ENCODE measurements around the gene CEP104. TPM values are rescaled to one million over a fixed set of nuclear protein-coding genes. Genes with fewer than 3 reads are reported as not detected.

CEP104 gene
- polyA plus RNA-seq, 1 of the 3 experiments (the other 2 are of a cell fraction): 19.2 TPM

GRCh38 chr1:3821447-3821846, 35.6 kb downstream of the CEP104 start (continued):
- no peak for TF ChIP-seq REST (IDR thresholded peaks at IDR 0.05; ENCODE audit: low read depth, low read length)

DNA sequence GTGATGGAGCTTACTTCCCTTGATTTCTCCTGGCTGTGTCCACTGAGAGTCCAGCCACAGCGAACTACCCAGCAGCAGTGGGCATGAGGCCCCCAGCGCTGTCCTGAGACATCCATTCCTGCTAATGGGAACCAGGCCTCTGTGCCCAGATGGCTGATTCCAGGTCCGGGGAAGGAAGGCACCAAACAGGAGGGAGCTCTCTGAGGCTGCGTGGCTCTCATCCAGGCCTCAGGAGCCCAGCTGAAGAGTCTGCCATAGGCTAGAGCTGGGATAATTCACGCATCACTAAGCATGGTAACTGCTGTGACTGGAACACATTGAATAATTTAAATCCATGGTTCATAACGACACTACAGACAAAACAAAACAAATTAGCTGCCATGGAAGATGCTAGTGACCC, 36.0 kb downstream of the CEP104 start:
- Histone ChIP-seq H3K4me1 (ENCODE audit: control insufficient read depth in 1 of 2, insufficient read depth in 2 of 2, low read depth in 1 of 2, low read length in 1 of 2) (peaks cover 0 to 43% of the 10 kb centered on the region in 2 experiments; a peak in 2 of 4 replicates), H3K9me3 (no peaks in the 10 kb centered on the region), H3K27ac (ENCODE audit: low read depth in 2 of 2, low read length in 1 of 2) (peak overlapping the region in 1 of 2 experiments; percentile 99; a peak in 2 of 4 replicates), H3K4me3 (ENCODE audit: low read depth in 2 of 2, low read length in 1 of 2) (no peak overlapping the region), H3K79me2 (ENCODE audit: insufficient read depth) (no peaks in the 10 kb centered on the region), H3F3A (replicated peaks; ENCODE audit: insufficient read depth) (no peaks in the 10 kb centered on the region), H3K4me2 (no peak overlapping the region), H3K9ac (no peak overlapping the region), H4K20me1 (ENCODE audit: insufficient read depth) (no peaks in the 10 kb centered on the region), H3K27me3 (ENCODE audit: insufficient read depth) (no peaks in the 10 kb centered on the region), H3K36me3 (replicated peaks in 1 of 2; ENCODE audit: control insufficient read depth in 1 of 2, insufficient read depth in 2 of 2, low read length in 1 of 2) (peaks cover 0 to 43% of the 10 kb centered on the region in 2 experiments), H3K9me2 (no peaks in the 10 kb centered on the region), H2AFZ (ENCODE audit: low read depth) (no peak overlapping the region)
- 61% methylated on average over 5 of the region's 6 CpGs for WGBS (ENCODE audit: low lambda C conversion rate)
- DNase-seq: peak; percentile 95
- TF ChIP-seq TCF12 (IDR thresholded peaks at IDR 0.05): 0 out of 2 replicates have a peak, but pooled peaks have one; percentile 10
- peak; percentile 92 for TF ChIP-seq RFX5 (IDR thresholded peaks at IDR 0.05; ENCODE audit: low read length)
- no peak; the same call in 1 of the 2 replicates for TF ChIP-seq MXI1 (IDR thresholded peaks at IDR 0.05; ENCODE audit: low read depth, low read length)
- no peak for TF ChIP-seq JUND (IDR thresholded peaks at IDR 0.05)
- TF ChIP-seq GATA2 (CRISPR knock-in tag; IDR thresholded peaks at IDR 0.05): peak; percentile 45; the same call in 1 of the 2 replicates
- no peak for TF ChIP-seq MEF2A (IDR thresholded peaks at IDR 0.05; ENCODE audit: borderline replicate concordance, low read depth)
- TF ChIP-seq GABPA (IDR thresholded peaks at IDR 0.05; ENCODE audit: low read depth): no peak
- TF ChIP-seq, protein P1, sequence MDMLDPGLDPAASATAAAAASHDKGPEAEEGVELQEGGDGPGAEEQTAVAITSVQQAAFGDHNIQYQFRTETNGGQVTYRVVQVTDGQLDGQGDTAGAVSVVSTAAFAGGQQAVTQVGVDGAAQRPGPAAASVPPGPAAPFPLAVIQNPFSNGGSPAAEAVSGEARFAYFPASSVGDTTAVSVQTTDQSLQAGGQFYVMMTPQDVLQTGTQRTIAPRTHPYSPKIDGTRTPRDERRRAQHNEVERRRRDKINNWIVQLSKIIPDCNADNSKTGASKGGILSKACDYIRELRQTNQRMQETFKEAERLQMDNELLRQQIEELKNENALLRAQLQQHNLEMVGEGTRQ (IDR thresholded peaks at IDR 0.05; ENCODE audit: borderline replicate concordance, low read depth, low read length): no peak
- TF ChIP-seq YY1 (IDR thresholded peaks at IDR 0.05; ENCODE audit: low read depth): no peak
- TF ChIP-seq EZH2phosphoT487 (IDR thresholded peaks at IDR 0.05; ENCODE audit: borderline replicate concordance, low read depth): no peak
- TF ChIP-seq POLR2AphosphoS5 (IDR thresholded peaks at IDR 0.05; ENCODE audit: low read depth, low read length): no peak
- TF ChIP-seq MAX (IDR thresholded peaks at IDR 0.05; ENCODE audit: low read depth): no peak
- no peak for TF ChIP-seq FOXM1 (IDR thresholded peaks at IDR 0.05; ENCODE audit: low read depth)
- TF ChIP-seq SMC3 (IDR thresholded peaks at IDR 0.05; ENCODE audit: low read depth, low read length): no peak; the same call in 1 of the 2 replicates
- TF ChIP-seq TEAD4 (IDR thresholded peaks at IDR 0.05; ENCODE audit: borderline replicate concordance, insufficient read depth): no peak
- TF ChIP-seq, protein P2, sequence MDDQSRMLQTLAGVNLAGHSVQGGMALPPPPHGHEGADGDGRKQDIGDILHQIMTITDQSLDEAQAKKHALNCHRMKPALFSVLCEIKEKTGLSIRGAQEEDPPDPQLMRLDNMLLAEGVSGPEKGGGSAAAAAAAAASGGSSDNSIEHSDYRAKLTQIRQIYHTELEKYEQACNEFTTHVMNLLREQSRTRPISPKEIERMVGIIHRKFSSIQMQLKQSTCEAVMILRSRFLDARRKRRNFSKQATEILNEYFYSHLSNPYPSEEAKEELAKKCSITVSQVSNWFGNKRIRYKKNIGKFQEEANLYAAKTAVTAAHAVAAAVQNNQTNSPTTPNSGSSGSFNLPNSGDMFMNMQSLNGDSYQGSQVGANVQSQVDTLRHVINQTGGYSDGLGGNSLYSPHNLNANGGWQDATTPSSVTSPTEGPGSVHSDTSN (IDR thresholded peaks at IDR 0.05): no peak
- no peak for TF ChIP-seq RAD21 (IDR thresholded peaks at IDR 0.05; ENCODE audit: low read length)
- TF ChIP-seq RXRA (IDR thresholded peaks at IDR 0.05; ENCODE audit: borderline replicate concordance, low read depth): no peak
- no peak for TF ChIP-seq CHD2 (IDR thresholded peaks at IDR 0.05; ENCODE audit: low read length, partially characterized antibody)
- TF ChIP-seq, protein P3, sequence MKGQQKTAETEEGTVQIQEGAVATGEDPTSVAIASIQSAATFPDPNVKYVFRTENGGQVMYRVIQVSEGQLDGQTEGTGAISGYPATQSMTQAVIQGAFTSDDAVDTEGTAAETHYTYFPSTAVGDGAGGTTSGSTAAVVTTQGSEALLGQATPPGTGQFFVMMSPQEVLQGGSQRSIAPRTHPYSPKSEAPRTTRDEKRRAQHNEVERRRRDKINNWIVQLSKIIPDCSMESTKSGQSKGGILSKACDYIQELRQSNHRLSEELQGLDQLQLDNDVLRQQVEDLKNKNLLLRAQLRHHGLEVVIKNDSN (IDR thresholded peaks at IDR 0.05; ENCODE audit: borderline replicate concordance, low read depth): no peak
- no peak for TF ChIP-seq NFIC (IDR thresholded peaks at IDR 0.05; ENCODE audit: borderline replicate concordance)
- TF ChIP-seq ELF1 (IDR thresholded peaks at IDR 0.05): no peak
- 0 out of 2 replicates have a peak, but pooled peaks have one; percentile 39 for TF ChIP-seq RCOR1 (IDR thresholded peaks at IDR 0.05; ENCODE audit: low read length)
- TF ChIP-seq TAF1 (IDR thresholded peaks at IDR 0.05; ENCODE audit: borderline replicate concordance, low read depth, low read length): no peak
- TF ChIP-seq NRF1 (IDR thresholded peaks at IDR 0.05; ENCODE audit: low read depth, low read length): peak; percentile 73; the same call in 1 of the 2 replicates
- POLR2A ChIA-PET: interaction anchor here (0.6 to 1.5 kb wide), 2 partner anchors 46 to 193 kb away, joined by 3 to 7 read pairs; no protein-coding TSS in a partner anchor
- CTCF ChIA-PET: interaction anchor here (0.7 to 3.1 kb wide), 7 partner anchors 18 to 676 kb away, joined by 3 to 10 read pairs (median 3); no protein-coding TSS in a partner anchor

All from SK-N-SH (cell line).